SH-SY5Y (cell line): ENCODE data around the gene NMD3.

Experiments used
- GATA2 ChIP-seq: IDR thresholded peaks from 2 replicates; pipeline ENCODE4 v1.6.1; 2011; ENCODE audit warnings: mild to moderate bottlenecking, low read depth, low read length
- GATA3 ChIP-seq: IDR thresholded peaks from 2 replicates; pipeline ENCODE4 v1.6.1; 2011; ENCODE audit warnings: low read depth, mild to moderate bottlenecking, low read length, moderate library complexity

DNA sequence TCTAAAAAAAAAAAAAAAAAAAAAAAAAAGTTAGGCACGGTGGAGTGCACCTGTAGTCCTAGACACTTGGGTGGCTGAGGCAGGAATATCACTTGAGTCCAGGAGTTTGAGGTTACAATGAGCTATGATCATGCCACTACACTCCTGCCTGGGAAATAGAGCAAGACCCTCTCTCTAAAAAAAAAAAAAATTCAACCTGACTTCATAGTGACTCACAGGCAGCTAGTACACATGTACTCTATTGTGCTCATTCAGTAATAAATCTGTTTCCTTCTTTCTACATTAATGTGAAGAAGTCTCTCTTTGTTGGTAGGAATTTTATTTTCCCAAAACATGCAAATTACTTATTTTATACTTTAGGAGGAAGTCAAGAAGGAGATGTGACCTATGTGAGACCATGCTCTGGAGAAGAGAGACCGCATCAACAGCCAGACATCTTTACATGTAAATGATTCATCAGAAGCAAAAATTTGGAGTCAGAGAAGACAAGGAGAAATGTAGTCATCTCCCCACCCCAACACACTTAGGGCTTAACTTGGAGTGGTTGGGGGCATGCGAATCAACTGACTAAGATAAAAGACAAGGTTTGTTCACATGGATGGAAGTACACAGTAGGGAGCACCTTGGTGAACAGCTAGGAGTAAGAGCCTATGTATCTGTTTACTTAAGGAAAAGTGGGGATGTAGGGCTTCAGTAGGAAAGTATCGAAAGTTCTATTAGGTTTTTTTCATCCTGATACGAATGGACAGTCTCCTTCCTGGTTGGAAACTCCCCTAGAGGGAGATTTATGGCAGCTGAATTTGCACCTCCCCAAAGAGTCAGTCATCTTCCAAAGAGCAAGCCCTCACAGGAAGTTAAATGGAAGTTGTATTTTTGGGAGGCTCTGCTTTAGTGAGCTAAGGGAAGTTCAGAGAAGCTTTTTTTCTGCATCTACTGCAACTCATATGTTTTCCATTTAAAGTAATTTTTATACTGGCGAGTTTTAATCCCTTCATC, 23.0 kb upstream of the NMD3 start:
- TF ChIP-seq GATA3 (no peak), GATA2 (no peak)
